ENCODE measurements around the gene SORBS1. TPM values are rescaled to one million over a fixed set of nuclear protein-coding genes. Genes with fewer than 3 reads are reported as not detected.

Gene SORBS1
- total and polyA plus RNA-seq, 4 donors: 13.1 to 68.9 (median 44.0) TPM

GRCh38 chr10:95306318-95306650 is 254.9 kb downstream of the SORBS1 start:
- Histone ChIP-seq H3K4me3 (no peak overlapping the region), H3K27me3 (ENCODE audit: control insufficient read depth in 3 of 3, insufficient read depth in 3 of 3, low read length in 2 of 3) (no peaks in the 10 kb centered on the region), H3K4me1 (ENCODE audit: control insufficient read depth in 5 of 5, insufficient read depth in 5 of 5, low read length in 5 of 5) (peaks cover 0 to 3% (median 0%) of the 10 kb centered on the region in 5 donors), H3K36me3 (ENCODE audit: control insufficient read depth in 4 of 4, insufficient read depth in 4 of 4, low read length in 4 of 4) (no peaks in the 10 kb centered on the region), H3K27ac (ENCODE audit: low read depth in 1 of 2, low read length in 1 of 2) (no peak overlapping the region), H3K9me3 (ENCODE audit: control insufficient read depth in 4 of 4, insufficient read depth in 3 of 4, low read length in 3 of 4) (no peaks in the 10 kb centered on the region), H3K9ac (ENCODE audit: insufficient read depth in 1 of 2, low read length in 2 of 2) (no peak overlapping the region)
- no peak for TF ChIP-seq CTCF (IDR thresholded peaks at IDR 0.05; ENCODE audit: control extremely low read depth, extremely low read depth)
- ATAC-seq (ENCODE audit: insufficient read depth, low FRiP score) (no peak), DNase-seq (no peak)
- 90 to 91% methylated on average over 3 of the region's 3 CpGs for WGBS, 2 donors

GRCh38 chr10:95305606-95306317 is 255.4 kb downstream of the SORBS1 start:
- H3K27ac ChIP-seq (ENCODE audit: low read depth in 1 of 2, low read length in 1 of 2): no peak overlapping the region
- no peaks in the 10 kb centered on the region for H3K9me3 ChIP-seq (ENCODE audit: control insufficient read depth in 4 of 4, insufficient read depth in 3 of 4, low read length in 3 of 4)
- 48 to 69% methylated on average over 10 of the region's 10 CpGs for WGBS, 2 donors
- no peak overlapping the region for H3K9ac ChIP-seq (ENCODE audit: insufficient read depth in 1 of 2, low read length in 2 of 2)
- H3K27me3 ChIP-seq (ENCODE audit: control insufficient read depth in 3 of 3, insufficient read depth in 3 of 3, low read length in 2 of 3): no peaks in the 10 kb centered on the region
- DNase-seq (no peak), ATAC-seq (ENCODE audit: insufficient read depth, low FRiP score) (no peak)
- H3K36me3 ChIP-seq (ENCODE audit: control insufficient read depth in 4 of 4, insufficient read depth in 4 of 4, low read length in 4 of 4): no peaks in the 10 kb centered on the region
- H3K4me3 ChIP-seq: no peak overlapping the region
- no peak for TF ChIP-seq CTCF (IDR thresholded peaks at IDR 0.05; ENCODE audit: control extremely low read depth, extremely low read depth)
- H3K4me1 ChIP-seq (ENCODE audit: control insufficient read depth in 5 of 5, insufficient read depth in 5 of 5, low read length in 5 of 5): peaks cover 0 to 3% (median 0%) of the 10 kb centered on the region in 5 donors

GRCh38 chr10:95304976-95305375 is 256.2 kb downstream of the SORBS1 start:
- H3K36me3 ChIP-seq (ENCODE audit: control insufficient read depth in 4 of 4, insufficient read depth in 4 of 4, low read length in 4 of 4): no peaks in the 10 kb centered on the region
- no peak for DNase-seq
- H3K27ac ChIP-seq (ENCODE audit: low read depth in 1 of 2, low read length in 1 of 2): no peak overlapping the region
- 76 to 88% methylated on average over 2 of the region's 2 CpGs for WGBS, 2 donors
- no peaks in the 10 kb centered on the region for H3K9me3 ChIP-seq (ENCODE audit: control insufficient read depth in 4 of 4, insufficient read depth in 3 of 4, low read length in 3 of 4)
- H3K4me3 ChIP-seq: no peak overlapping the region
- TF ChIP-seq CTCF (IDR thresholded peaks at IDR 0.05; ENCODE audit: control extremely low read depth, extremely low read depth): no peak
- peaks cover 0 to 3% (median 0%) of the 10 kb centered on the region in 5 donors for H3K4me1 ChIP-seq (ENCODE audit: control insufficient read depth in 5 of 5, insufficient read depth in 5 of 5, low read length in 5 of 5)
- no peaks in the 10 kb centered on the region for H3K27me3 ChIP-seq (ENCODE audit: control insufficient read depth in 3 of 3, insufficient read depth in 3 of 3, low read length in 2 of 3)
- H3K9ac ChIP-seq (ENCODE audit: insufficient read depth in 1 of 2, low read length in 2 of 2): no peak overlapping the region
- no peak for ATAC-seq (ENCODE audit: insufficient read depth, low FRiP score)

- no peaks in the 10 kb centered on the region for H3K36me3 ChIP-seq (ENCODE audit: control insufficient read depth in 4 of 4, insufficient read depth in 4 of 4, low read length in 4 of 4)
- peaks cover 0 to 3% (median 0%) of the 10 kb centered on the region in 5 donors for H3K4me1 ChIP-seq (ENCODE audit: control insufficient read depth in 5 of 5, insufficient read depth in 5 of 5, low read length in 5 of 5)
- H3K4me3 ChIP-seq: no peak overlapping the region
- TF ChIP-seq CTCF (IDR thresholded peaks at IDR 0.05; ENCODE audit: control extremely low read depth, extremely low read depth): no peak
- H3K27me3 ChIP-seq (ENCODE audit: control insufficient read depth in 3 of 3, insufficient read depth in 3 of 3, low read length in 2 of 3): no peaks in the 10 kb centered on the region
- no peak overlapping the region for H3K9ac ChIP-seq (ENCODE audit: insufficient read depth in 1 of 2, low read length in 2 of 2)
- no peaks in the 10 kb centered on the region for H3K9me3 ChIP-seq (ENCODE audit: control insufficient read depth in 4 of 4, insufficient read depth in 3 of 4, low read length in 3 of 4)
- ATAC-seq (ENCODE audit: insufficient read depth, low FRiP score) (no peak), DNase-seq (no peak)
- 83 to 89% methylated on average over 4 of the region's 4 CpGs for WGBS, 2 donors
- H3K27ac ChIP-seq (ENCODE audit: low read depth in 1 of 2, low read length in 1 of 2): no peak overlapping the region
These were observed 256.7 kb downstream of the SORBS1 start for GRCh38 chr10:95304463-95304862.

Data from lung (tissue), 12 donors.